ACC112 (cell line): ENCODE measurements around the gene MACROD1.
"Not testable (repeated sequence)": the region's sequence is repeated elsewhere in the genome, so short reads cannot be mapped to it uniquely, and the experiment has no call there.

Source experiments
- H2AFZ ChIP-seq: fragments of 200-600 bp; sonication (generic); one replicate; pipeline ENCODE4 v1.6.0; 2017; ENCODE audit warnings: antibody characterized with exemption, low read length; ENCODE audit not compliant: unreplicated experiment
- H3K27ac ChIP-seq: fragments of 200-600 bp; sonication (generic); 2 replicates; pipeline ENCODE4 v1.5.1; 2014; ENCODE audit warnings: low read depth, mild to moderate bottlenecking, antibody characterized with exemption, low read length, moderate library complexity
- H3K27me3 ChIP-seq: fragments of 200-600 bp; sonication (generic); 2 replicates; pipeline ENCODE4 v1.6.1; 2014; ENCODE audit warnings: mild to moderate bottlenecking, antibody characterized with exemption, low read length, moderate library complexity, mixed read lengths; ENCODE audit not compliant: insufficient read depth
- H3K36me3 ChIP-seq: fragments of 200-600 bp; sonication (generic); 2 replicates; pipeline ENCODE4 v1.6.1; 2016; ENCODE audit warnings: mild to moderate bottlenecking, antibody characterized with exemption, low read length, moderate library complexity, mixed read lengths; ENCODE audit not compliant: insufficient read depth
- H3K4me1 ChIP-seq: fragments of 200-600 bp; sonication (generic); one replicate; pipeline ENCODE4 v1.6.1; 2016; ENCODE audit warnings: low read length, mixed read lengths; ENCODE audit not compliant: insufficient read depth, unreplicated experiment, control insufficient read depth
- H3K4me3 ChIP-seq: fragments of 200-600 bp; sonication (generic); 2 replicates; pipeline ENCODE4 v1.5.1; 2014; ENCODE audit warnings: mild to moderate bottlenecking, low read depth, low read length
- H3K79me2 ChIP-seq: fragments of 200-600 bp; sonication (generic); one replicate; pipeline ENCODE4 v1.6.0; 2016; ENCODE audit warnings: low read length; ENCODE audit not compliant: control insufficient read depth, unreplicated experiment, insufficient read depth

The MACROD1 gene

DNA sequence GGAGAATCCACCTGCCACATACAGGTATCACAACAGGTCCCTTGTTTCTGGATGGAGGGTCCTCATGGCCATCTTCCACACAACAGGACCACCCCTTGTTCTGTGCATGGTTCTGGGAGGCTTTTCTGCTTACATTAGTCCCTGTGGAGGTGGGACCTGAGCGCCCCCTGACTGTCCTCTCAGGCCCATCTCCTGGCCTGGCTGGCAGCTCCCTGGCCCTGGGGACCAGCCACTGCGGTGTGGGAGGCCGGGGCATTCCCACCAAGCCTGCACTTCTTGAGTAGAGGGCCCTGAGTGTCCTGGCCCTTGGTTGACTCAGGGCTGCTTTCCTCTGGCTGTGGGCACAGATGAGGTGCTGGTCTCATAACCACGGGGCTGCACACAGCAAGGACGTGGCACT lies 186.5 kb downstream of the MACROD1 start:
- Histone ChIP-seq H3K4me1 (peaks cover 20% of the 10 kb centered on the region), H3K79me2 (peaks cover 46% of the 10 kb centered on the region), H2AFZ (no peak overlapping the region), H3K27ac (no peak overlapping the region), H3K4me3 (no peak overlapping the region), H3K36me3 (no peaks in the 10 kb centered on the region), H3K27me3 (no peaks in the 10 kb centered on the region)

DNA sequence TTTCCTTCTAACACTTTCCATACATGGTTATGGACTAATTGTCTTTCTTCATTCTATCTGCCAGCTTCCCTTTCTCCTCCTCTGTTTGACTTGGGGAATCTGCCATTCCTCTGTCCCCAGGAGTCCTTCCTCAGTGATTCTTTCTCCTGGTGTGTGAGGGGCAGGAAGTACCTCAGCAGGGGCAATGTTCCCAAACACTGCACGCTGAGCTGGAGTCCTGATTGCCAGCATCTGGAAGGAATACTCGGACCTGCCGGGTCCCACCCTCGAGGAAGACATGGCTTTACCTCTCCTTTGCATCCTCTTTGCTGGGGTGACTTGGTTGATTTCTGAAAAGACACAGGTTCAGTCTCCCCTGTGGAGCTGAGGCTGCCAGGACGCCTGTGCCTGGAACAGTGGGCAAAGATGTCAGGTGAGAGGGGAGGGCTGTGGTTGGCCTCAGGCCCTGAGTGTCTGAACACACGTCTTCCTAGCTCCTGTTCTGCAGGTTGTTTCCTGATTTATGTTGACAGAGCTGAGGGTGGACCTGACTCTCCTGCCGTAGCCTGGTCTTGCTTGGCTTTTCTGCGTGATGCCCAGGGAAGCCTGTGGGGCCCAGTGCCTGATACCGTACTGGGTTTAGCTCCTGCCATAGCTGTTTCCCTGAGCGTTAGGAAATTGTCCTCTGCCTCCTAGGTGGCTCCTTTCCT lies 187.2 kb downstream of the MACROD1 start:
- Histone ChIP-seq H3K4me1 (peaks cover 20% of the 10 kb centered on the region), H3K27ac (no peak overlapping the region), H3K4me3 (no peak overlapping the region), H2AFZ (no peak overlapping the region), H3K36me3 (no peaks in the 10 kb centered on the region), H3K79me2 (peaks cover 47% of the 10 kb centered on the region), H3K27me3 (no peaks in the 10 kb centered on the region)

- Histone ChIP-seq H3K36me3 (no peaks in the 10 kb centered on the region), H3K4me1 (peaks cover 11% of the 10 kb centered on the region), H2AFZ (peak within 1 kb of the TSS; percentile 90), H3K27ac (peak within 1 kb of the TSS; percentile 88), H3K4me3 (peak within 1 kb of the TSS; percentile 99), H3K79me2 (peaks cover 43% of the 10 kb centered on the region), H3K27me3 (no peaks in the 10 kb centered on the region)
Measured at GRCh38 chr11:63974259-63975143, 191.4 kb downstream of the MACROD1 start, which contains the start of gene COX8A. Gene COX8A (plus strand): TSS chr11:63974620. CDS start chr11:63974681, 61 bp downstream.

DNA sequence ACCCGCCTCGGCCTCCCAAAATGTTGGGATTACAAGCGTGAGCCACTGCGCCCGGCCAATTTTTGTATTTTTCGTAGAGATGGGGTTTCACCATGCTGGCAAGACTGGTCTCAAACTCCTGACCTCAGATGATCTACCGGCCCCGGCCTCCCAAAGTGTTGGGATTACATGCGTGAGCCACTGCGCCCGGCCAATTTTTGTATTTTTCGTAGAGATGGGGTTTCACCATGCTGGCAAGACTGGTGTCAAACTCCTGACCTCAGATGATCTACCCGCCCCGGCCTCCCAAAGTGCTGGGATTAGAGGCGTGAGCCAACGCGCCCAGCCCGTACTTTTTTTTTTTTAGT lies 192.0 kb downstream of the MACROD1 start:
- Histone ChIP-seq H3K4me1 (peaks cover 11% of the 10 kb centered on the region), H3K4me3 (peak overlapping the region; percentile 99; the same call in 1 of the 2 replicates), H2AFZ (peak overlapping the region; percentile 69), H3K27ac (peak overlapping the region; percentile 42; the same call in 1 of the 2 replicates), H3K79me2 (peaks cover 37% of the 10 kb centered on the region)
- not testable (repeated sequence) for H3K36me3 ChIP-seq, H3K27me3 ChIP-seq

DNA sequence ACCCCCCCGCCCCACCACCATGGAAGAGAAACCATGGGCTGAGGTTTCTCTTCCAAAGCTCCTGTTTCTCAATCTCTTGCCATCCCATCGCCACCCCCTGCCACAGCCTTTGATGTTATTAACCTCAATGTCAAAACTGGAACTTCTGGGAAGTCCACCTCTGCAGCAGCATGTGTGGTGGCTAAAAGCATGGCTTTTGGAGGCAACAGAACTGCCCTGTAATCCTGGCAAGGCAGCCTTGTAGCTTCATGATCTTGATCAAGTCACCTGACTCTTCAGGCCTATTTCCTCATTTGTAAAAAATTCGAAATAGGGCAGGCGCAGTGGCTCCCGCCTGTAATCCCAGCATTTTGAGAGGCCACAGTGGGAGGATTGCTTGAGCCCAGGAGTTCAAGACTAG lies 195.0 kb downstream of the MACROD1 start:
- Histone ChIP-seq H3K4me3 (no peak overlapping the region), H3K27ac (no peak overlapping the region), H2AFZ (no peak overlapping the region), H3K27me3 (no peaks in the 10 kb centered on the region), H3K4me1 (peaks cover 2% of the 10 kb centered on the region), H3K36me3 (no peaks in the 10 kb centered on the region), H3K79me2 (peaks cover 15% of the 10 kb centered on the region)

- Histone ChIP-seq H3K27me3 (no peaks in the 10 kb centered on the region), H3K4me3 (no peak overlapping the region), H3K4me1 (no peaks in the 10 kb centered on the region), H2AFZ (no peak overlapping the region), H3K36me3 (no peaks in the 10 kb centered on the region), H3K27ac (no peak overlapping the region), H3K79me2 (peaks cover under 1% of the 10 kb centered on the region)
Measured at GRCh38 chr11:63969461-63969860, 196.5 kb downstream of the MACROD1 start.

- no peak overlapping the region for H3K27ac ChIP-seq
- H3K79me2 ChIP-seq = no peaks in the 10 kb centered on the region
- no peaks in the 10 kb centered on the region for H3K36me3 ChIP-seq
- no peak overlapping the region for H3K4me3 ChIP-seq
- H3K27me3 ChIP-seq = no peaks in the 10 kb centered on the region
- no peaks in the 10 kb centered on the region for H3K4me1 ChIP-seq
- no peak overlapping the region for H2AFZ ChIP-seq
Measured at GRCh38 chr11:63966444-63966843, 199.5 kb downstream of the MACROD1 start.

- not testable (repeated sequence) for H2AFZ ChIP-seq, H3K27me3 ChIP-seq, H3K4me3 ChIP-seq, H3K36me3 ChIP-seq, H3K79me2 ChIP-seq, H3K27ac ChIP-seq, H3K4me1 ChIP-seq
Measured at GRCh38 chr11:63963895-63964294, 202.0 kb downstream of the MACROD1 start.

GRCh38 chr11:63961608-63962412 lies 204.1 kb downstream of the MACROD1 start:
- Histone ChIP-seq H3K27ac (no peak overlapping the region), H2AFZ (no peak overlapping the region), H3K36me3 (no peaks in the 10 kb centered on the region), H3K79me2 (no peaks in the 10 kb centered on the region), H3K27me3 (no peaks in the 10 kb centered on the region), H3K4me3 (no peak overlapping the region), H3K4me1 (no peaks in the 10 kb centered on the region)

DNA sequence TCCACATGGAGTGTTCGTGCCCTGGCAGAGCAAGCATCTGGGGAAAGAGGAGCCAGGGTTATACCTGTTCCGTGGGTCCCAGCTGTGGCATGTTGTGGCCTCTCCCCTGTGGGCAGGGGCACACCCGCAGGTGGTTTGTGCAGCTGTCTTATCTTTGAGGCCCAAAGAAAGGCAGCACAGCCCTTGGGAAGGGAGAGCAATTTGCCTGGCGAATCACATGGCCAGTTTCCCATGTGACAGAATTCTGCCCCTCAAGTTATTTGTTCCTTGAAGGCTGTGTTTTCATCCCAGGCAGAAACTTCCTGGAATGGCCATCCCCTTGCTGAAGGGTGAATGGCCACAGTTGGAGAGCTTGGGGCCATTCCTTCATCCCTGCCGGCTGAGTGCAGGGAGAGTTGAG lies 207.9 kb downstream of the MACROD1 start:
- H3K27me3 ChIP-seq = no peaks in the 10 kb centered on the region
- H3K4me1 ChIP-seq = no peaks in the 10 kb centered on the region
- no peak overlapping the region for H2AFZ ChIP-seq
- H3K36me3 ChIP-seq = no peaks in the 10 kb centered on the region
- H3K27ac ChIP-seq = no peak overlapping the region
- no peak overlapping the region for H3K4me3 ChIP-seq
- H3K79me2 ChIP-seq = no peaks in the 10 kb centered on the region
